ENCODE results near the gene OSBPL10. TPM values are rescaled to one million over a fixed set of nuclear protein-coding genes. Genes with fewer than 3 reads are reported as not detected.

OSBPL10 gene
- total RNA-seq, 1 donor from 2014 or later: 52.7 TPM

GRCh38 chr3:31800436-31800835 is 180.6 kb downstream of the OSBPL10 start:
- peaks cover 1% of the 10 kb centered on the region for H3K9me3 Mint-ChIP-seq (ENCODE audit: unreplicated experiment)
- no peak overlapping the region for H3K27ac Mint-ChIP-seq (ENCODE audit: unreplicated experiment)

GRCh38 chr3:31798840-31799239 is 182.2 kb downstream of the OSBPL10 start:
- Histone ChIP-seq H3K4me2 (ENCODE audit: low read length) (no peak overlapping the region), H2AFZ (ENCODE audit: low read depth, low read length) (no peak overlapping the region), H3K36me3 (ENCODE audit: insufficient read depth, low read length) (no peaks in the 10 kb centered on the region), H3K9me3 (ENCODE audit: insufficient read depth, low read depth, low read length) (peaks cover 11% of the 10 kb centered on the region), H3K79me2 (ENCODE audit: insufficient read depth, low read length) (no peaks in the 10 kb centered on the region), H3K9ac (ENCODE audit: low read length) (no peak overlapping the region), H3K4me3 (ENCODE audit: insufficient read depth, low read depth, low read length) (no peak overlapping the region), H4K20me1 (ENCODE audit: insufficient read depth, low read length) (no peaks in the 10 kb centered on the region), H3K27me3 (ENCODE audit: insufficient read depth, low read length) (no peaks in the 10 kb centered on the region), H3K27ac (ENCODE audit: low read depth, low read length) (no peak overlapping the region), H3K4me1 (ENCODE audit: insufficient read depth, low read length) (no peaks in the 10 kb centered on the region)
- TF ChIP-seq CTCF (IDR thresholded peaks at IDR 0.05; ENCODE audit: insufficient read depth, low read depth, low read length) (no peak), EZH2 (IDR thresholded peaks at IDR 0.05; ENCODE audit: insufficient read depth, low read length) (no peak)
- Mint-ChIP-seq H3K4me3 (ENCODE audit: unreplicated experiment) (no peak overlapping the region), H3K36me3 (ENCODE audit: low read depth, unreplicated experiment) (peaks cover 5% of the 10 kb centered on the region), H3K27ac (ENCODE audit: unreplicated experiment) (no peak overlapping the region), H3K4me1 (ENCODE audit: low read depth, unreplicated experiment) (peaks cover 6% of the 10 kb centered on the region), H3K27me3 (ENCODE audit: low read depth, unreplicated experiment) (no peaks in the 10 kb centered on the region), H3K9me3 (ENCODE audit: unreplicated experiment) (peaks cover 1% of the 10 kb centered on the region)
- FAIRE-seq: no peak
- no peak for DNase-seq (ENCODE audit: low read depth)

More at GRCh38 chr3:31800436-31800835, 180.6 kb downstream of the OSBPL10 start:
- Histone ChIP-seq H3K4me1 (ENCODE audit: insufficient read depth, low read length) (no peaks in the 10 kb centered on the region), H4K20me1 (ENCODE audit: insufficient read depth, low read length) (no peaks in the 10 kb centered on the region), H2AFZ (ENCODE audit: low read depth, low read length) (no peak overlapping the region), H3K27ac (ENCODE audit: low read depth, low read length) (no peak overlapping the region), H3K4me2 (ENCODE audit: low read length) (no peak overlapping the region), H3K79me2 (ENCODE audit: insufficient read depth, low read length) (no peaks in the 10 kb centered on the region), H3K9me3 (ENCODE audit: insufficient read depth, low read depth, low read length) (peaks cover 9% of the 10 kb centered on the region), H3K4me3 (ENCODE audit: insufficient read depth, low read depth, low read length) (no peak overlapping the region), H3K36me3 (ENCODE audit: insufficient read depth, low read length) (no peaks in the 10 kb centered on the region), H3K9ac (ENCODE audit: low read length) (no peak overlapping the region), H3K27me3 (ENCODE audit: insufficient read depth, low read length) (no peaks in the 10 kb centered on the region)
- no peak for DNase-seq (ENCODE audit: low read depth)
- Mint-ChIP-seq H3K36me3 (ENCODE audit: low read depth, unreplicated experiment) (no peaks in the 10 kb centered on the region), H3K4me1 (ENCODE audit: low read depth, unreplicated experiment) (peaks cover 11% of the 10 kb centered on the region), H3K27me3 (ENCODE audit: low read depth, unreplicated experiment) (no peaks in the 10 kb centered on the region), H3K4me3 (ENCODE audit: unreplicated experiment) (no peak overlapping the region)
- FAIRE-seq: no peak
- TF ChIP-seq EZH2 (IDR thresholded peaks at IDR 0.05; ENCODE audit: insufficient read depth, low read length) (no peak), CTCF (IDR thresholded peaks at IDR 0.05; ENCODE audit: insufficient read depth, low read depth, low read length) (no peak)

- Mint-ChIP-seq H3K27ac (ENCODE audit: unreplicated experiment) (no peak overlapping the region), H3K4me3 (ENCODE audit: unreplicated experiment) (no peak overlapping the region), H3K4me1 (ENCODE audit: low read depth, unreplicated experiment) (peaks cover 16% of the 10 kb centered on the region), H3K36me3 (ENCODE audit: low read depth, unreplicated experiment) (peaks cover 8% of the 10 kb centered on the region), H3K27me3 (ENCODE audit: low read depth, unreplicated experiment) (no peaks in the 10 kb centered on the region), H3K9me3 (ENCODE audit: unreplicated experiment) (peaks cover 1% of the 10 kb centered on the region)
- no peaks in the 10 kb centered on the region for H4K20me1 ChIP-seq (ENCODE audit: insufficient read depth, low read length)
- no peaks in the 10 kb centered on the region for H3K36me3 ChIP-seq (ENCODE audit: insufficient read depth, low read length)
- H3K9ac ChIP-seq (ENCODE audit: low read length): no peak overlapping the region
- no peak overlapping the region for H3K4me3 ChIP-seq (ENCODE audit: insufficient read depth, low read depth, low read length)
- no peaks in the 10 kb centered on the region for H3K79me2 ChIP-seq (ENCODE audit: insufficient read depth, low read length)
- no peak overlapping the region for H2AFZ ChIP-seq (ENCODE audit: low read depth, low read length)
- no peaks in the 10 kb centered on the region for H3K4me1 ChIP-seq (ENCODE audit: insufficient read depth, low read length)
- DNase-seq (ENCODE audit: low read depth) (no peak), FAIRE-seq (no peak)
- H3K4me2 ChIP-seq (ENCODE audit: low read length): no peak overlapping the region
- H3K9me3 ChIP-seq (ENCODE audit: insufficient read depth, low read depth, low read length): peaks cover 11% of the 10 kb centered on the region
- TF ChIP-seq CTCF (IDR thresholded peaks at IDR 0.05; ENCODE audit: insufficient read depth, low read depth, low read length): no peak
- TF ChIP-seq EZH2 (IDR thresholded peaks at IDR 0.05; ENCODE audit: insufficient read depth, low read length): no peak
- no peak overlapping the region for H3K27ac ChIP-seq (ENCODE audit: low read depth, low read length)
- H3K27me3 ChIP-seq (ENCODE audit: insufficient read depth, low read length): no peaks in the 10 kb centered on the region
These were observed 187.2 kb downstream of the OSBPL10 start for GRCh38 chr3:31793821-31794220.

Measured in astrocyte (in vitro differentiated cells and primary cell).